ENCODE data around the gene BCL2L1.

The BCL2L1 gene

DNA sequence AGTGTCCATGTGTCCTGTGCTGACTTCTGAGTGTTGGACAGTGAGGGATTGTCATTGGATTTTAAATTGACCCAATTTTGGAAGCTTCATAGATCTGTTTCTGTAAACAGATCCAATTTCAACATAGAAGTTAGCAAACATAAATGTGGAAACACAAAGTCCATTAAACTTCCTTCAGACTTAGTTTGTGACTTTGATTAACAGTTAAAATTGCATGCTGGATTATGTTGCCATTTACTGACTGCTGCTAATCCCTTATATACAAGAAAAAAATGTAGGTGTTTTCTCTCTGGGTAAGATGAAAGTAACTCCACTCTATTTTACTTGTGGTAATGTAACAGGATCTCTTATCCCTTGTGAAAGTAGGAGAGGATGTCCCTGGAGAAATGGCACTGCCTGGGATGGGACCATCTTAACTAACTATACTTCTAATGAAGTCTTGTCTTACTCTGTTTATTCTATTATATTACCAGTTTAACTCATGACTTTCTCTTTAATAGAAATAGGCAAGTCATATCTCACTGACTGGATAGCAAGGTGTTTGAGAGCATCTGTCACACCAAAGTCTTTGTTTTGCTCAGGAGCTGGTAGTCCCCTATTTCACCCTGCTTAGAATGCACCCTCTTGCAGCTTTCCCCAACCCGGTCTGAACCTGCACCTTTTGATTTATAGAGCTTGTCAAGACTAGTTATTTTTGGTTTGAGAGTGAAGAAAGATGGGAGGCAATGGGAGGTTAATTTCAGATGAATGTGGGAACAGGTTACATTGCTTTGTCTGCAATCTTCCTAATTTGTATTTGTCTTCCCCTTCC is 23.6 kb upstream of the BCL2L1 start:
- Mint-ChIP-seq H3K36me3 (ENCODE audit: low read depth) (peaks cover 46% of the 10 kb centered on the region), H3K27ac (no peak overlapping the region), H3K27me3 (no peaks in the 10 kb centered on the region), H3K4me3 (no peak overlapping the region), H3K4me1 (peaks cover 2% of the 10 kb centered on the region), H3K9me3 (no peaks in the 10 kb centered on the region)
- ATAC-seq (no peak), DNase-seq (no peak)

DNA sequence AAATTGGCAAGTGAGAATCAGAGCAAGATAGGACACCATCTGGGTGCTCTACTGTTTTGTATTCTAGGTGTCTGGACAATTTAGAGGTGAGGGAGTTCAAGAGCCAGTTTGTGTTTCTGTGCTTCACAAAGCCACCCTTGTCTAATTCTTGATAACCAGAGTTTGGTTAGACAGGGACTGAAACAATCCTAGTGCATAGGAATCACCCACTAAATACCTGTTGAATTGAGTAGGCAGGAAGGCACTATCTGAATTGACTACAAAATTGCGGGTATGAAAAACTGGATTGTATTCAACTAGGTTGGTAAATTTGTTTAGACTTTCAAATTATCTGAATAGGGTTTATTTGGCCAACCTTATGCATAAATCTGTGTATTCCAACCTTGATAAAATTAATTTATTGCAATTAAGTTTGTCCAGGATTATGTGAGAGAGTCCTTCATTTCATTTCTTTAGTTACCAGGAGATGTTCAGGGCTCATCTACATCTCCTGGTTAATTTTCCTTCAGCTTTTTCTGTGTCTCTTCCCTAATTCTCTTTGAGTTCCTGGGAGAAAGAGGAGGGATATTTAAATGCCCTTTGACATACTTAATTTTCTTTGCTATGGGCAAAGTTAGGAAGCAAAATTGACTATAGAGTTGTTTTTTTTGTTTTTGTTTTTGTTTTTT is 18.1 kb upstream of the BCL2L1 start:
- DNase-seq (no peak), ATAC-seq (no peak)
- no peaks in the 10 kb centered on the region for H3K9me3 Mint-ChIP-seq
- H3K36me3 Mint-ChIP-seq (ENCODE audit: low read depth): peaks cover 23% of the 10 kb centered on the region
- H3K27ac Mint-ChIP-seq: no peak overlapping the region
- H3K4me1 Mint-ChIP-seq: peaks cover 2% of the 10 kb centered on the region
- no peak overlapping the region for H3K4me3 Mint-ChIP-seq
- no peaks in the 10 kb centered on the region for H3K27me3 Mint-ChIP-seq

DNA sequence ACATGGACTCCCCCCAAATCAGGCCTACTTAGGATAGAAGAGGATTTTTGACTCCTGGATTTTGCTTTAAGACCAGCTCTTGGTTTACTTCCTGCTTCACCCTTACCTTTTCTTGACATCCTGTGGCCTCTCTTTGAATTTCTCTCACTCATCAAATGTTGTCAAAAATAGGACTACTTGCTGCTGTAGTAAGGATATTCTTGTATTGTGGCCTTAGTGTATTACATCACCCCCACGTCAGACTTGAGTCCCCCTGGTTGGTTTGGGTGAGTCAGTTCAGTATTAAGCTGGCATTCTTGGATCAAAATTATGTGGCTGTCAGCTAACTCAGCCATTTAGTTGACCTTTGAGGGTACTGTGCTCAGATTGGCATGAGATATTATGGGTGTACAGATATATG is 17.5 kb upstream of the BCL2L1 start:
- Mint-ChIP-seq H3K4me3 (no peak overlapping the region), H3K27me3 (no peaks in the 10 kb centered on the region), H3K4me1 (peaks cover 2% of the 10 kb centered on the region), H3K27ac (no peak overlapping the region), H3K9me3 (no peaks in the 10 kb centered on the region), H3K36me3 (ENCODE audit: low read depth) (peaks cover 19% of the 10 kb centered on the region)
- ATAC-seq (peak; percentile 75), DNase-seq (peak; percentile 26)

DNA sequence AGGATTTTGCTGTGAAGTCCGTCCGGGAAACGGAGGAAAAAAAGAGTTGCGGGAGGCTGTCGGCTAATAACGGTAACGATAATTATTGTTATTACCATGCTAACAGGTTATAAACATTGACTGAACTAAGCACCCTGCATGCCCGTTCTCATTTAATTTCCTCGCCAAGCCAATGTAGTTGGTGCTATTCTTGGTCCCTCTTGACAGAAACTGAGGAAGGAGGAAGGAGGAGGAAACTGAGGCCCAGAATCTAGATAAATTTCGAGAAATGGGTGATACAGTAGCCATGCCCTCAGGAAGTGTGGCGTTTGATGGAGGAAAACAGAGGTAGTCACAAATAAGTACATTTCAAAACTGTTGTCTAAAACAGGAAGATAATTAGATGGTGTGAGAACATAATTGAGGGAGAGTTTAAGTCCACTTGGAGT is 16.9 kb upstream of the BCL2L1 start:
- no peak for DNase-seq
- Mint-ChIP-seq H3K27me3 (no peaks in the 10 kb centered on the region), H3K36me3 (ENCODE audit: low read depth) (peaks cover 12% of the 10 kb centered on the region), H3K4me3 (no peak overlapping the region), H3K4me1 (peaks cover 2% of the 10 kb centered on the region), H3K27ac (no peak overlapping the region), H3K9me3 (no peaks in the 10 kb centered on the region)
- ATAC-seq: no peak

DNA sequence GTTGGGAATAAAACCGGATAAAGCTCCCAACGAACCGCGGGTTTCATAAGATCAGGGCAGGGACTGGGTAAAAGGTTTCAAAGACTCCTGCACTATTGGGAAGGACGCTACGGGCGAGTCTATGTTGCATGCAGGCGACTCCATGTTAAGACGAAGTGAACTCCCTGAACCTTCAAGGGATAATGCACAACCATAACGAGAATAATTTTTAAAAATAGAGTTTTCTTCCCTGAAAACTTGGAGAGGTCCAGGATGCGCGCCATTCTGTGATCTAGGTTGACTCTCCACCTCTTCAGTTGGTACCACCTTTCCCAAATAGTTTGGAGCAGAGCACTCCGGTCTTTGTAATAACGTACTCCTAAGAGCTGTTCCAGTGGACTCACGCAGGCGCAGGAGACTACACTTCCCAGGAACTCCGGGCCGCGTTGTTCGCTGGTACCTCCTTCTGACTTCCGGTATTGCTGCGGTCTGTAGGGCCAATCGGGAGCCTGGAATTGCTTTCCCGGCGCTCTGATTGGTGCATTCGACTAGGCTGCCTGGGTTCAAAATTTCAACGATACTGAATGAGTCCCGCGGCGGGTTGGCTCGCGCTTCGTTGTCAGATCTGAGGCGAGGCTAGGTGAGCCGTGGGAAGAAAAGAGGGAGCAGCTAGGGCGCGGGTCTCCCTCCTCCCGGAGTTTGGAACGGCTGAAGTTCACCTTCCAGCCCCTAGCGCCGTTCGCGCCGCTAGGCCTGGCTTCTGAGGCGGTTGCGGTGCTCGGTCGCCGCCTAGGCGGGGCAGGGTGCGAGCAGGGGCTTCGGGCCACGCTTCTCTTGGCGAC is 16.3 kb upstream of the BCL2L1 start, which contains the start of gene TPX2:
TPX2 (plus strand) TSS at position 562 of the 821 bp plus-strand sequence. CDS start 18,187 bp downstream, outside the sequence.
- peak; percentile 85 for DNase-seq
- ATAC-seq: peak; percentile 97
- Mint-ChIP-seq H3K4me1 (peaks cover 2% of the 10 kb centered on the region), H3K27ac (no peak within 1 kb of the TSS), H3K36me3 (ENCODE audit: low read depth) (peaks cover 10% of the 10 kb centered on the region), H3K9me3 (no peaks in the 10 kb centered on the region), H3K4me3 (no peak within 1 kb of the TSS), H3K27me3 (no peaks in the 10 kb centered on the region)

DNA sequence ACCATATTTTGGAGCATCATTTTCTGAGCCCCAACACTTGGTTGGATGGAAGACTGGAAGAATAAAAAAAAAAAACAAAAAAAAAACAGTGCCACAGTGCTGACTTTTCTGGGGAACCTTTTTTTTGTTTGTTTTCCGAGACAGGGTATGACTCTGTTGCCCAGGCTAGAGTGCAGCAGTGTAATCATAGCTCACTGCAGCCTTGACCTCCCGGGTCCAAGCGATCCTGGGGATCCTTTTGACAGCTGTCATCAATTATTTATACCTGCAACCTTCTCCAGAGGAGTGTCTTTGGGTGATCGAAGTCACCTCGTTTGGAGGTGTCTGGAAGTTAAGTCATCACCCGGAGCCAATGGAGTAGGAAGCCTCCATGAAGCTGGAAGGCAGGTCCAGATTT is 8.7 kb upstream of the BCL2L1 start:
- DNase-seq (no peak), ATAC-seq (no peak)
- H3K36me3 Mint-ChIP-seq (ENCODE audit: low read depth): no peaks in the 10 kb centered on the region
- no peak overlapping the region for H3K4me3 Mint-ChIP-seq
- no peak overlapping the region for H3K27ac Mint-ChIP-seq
- no peaks in the 10 kb centered on the region for H3K9me3 Mint-ChIP-seq
- peaks cover 7% of the 10 kb centered on the region for H3K4me1 Mint-ChIP-seq
- H3K27me3 Mint-ChIP-seq: no peaks in the 10 kb centered on the region

DNA sequence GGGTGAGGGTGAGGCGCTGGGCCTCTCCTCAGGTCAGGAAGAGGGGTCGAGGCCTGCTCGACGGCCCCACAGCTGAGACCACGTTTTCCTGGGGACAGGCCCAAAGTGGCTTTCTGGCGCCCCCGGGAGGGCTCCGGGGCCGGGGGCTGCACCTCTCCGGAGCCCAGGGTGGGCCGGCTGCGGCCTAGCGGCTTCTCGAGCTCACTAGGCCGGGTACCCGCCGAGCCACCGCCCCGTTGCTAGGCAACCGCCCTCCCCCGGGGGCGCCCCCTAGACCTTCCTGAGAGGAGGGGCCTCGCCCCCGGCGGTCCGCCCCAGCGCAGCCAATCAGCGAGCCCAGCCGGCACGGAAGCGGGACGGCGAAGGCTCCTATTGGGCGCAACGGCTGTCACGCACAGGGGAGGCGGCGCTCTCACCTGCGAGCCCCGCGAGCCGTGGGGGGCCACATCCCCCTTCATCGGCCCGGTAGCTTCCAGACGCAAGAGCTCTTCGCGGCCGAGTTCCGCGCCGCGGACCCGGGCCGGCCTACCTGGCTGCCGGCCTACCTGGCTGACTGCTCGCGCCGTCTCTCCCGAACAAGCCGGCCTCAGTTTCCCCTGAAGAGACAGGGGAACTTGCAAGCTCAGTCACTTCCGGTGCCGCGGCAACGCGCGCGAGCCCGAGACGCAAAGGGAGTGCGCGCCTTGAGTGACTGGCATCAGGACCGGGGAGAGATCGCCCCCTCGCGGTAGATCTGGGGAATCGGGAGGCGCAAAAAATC is 831 bp upstream of the BCL2L1 start:
- peak; percentile 99 for DNase-seq
- Mint-ChIP-seq H3K27me3 (no peaks in the 10 kb centered on the region), H3K36me3 (ENCODE audit: low read depth) (peaks cover 39% of the 10 kb centered on the region), H3K4me3 (peak overlapping the region; percentile 99), H3K27ac (peak overlapping the region; percentile 94), H3K9me3 (no peaks in the 10 kb centered on the region), H3K4me1 (peaks cover 22% of the 10 kb centered on the region)
- ATAC-seq: peak; percentile 86

DNA sequence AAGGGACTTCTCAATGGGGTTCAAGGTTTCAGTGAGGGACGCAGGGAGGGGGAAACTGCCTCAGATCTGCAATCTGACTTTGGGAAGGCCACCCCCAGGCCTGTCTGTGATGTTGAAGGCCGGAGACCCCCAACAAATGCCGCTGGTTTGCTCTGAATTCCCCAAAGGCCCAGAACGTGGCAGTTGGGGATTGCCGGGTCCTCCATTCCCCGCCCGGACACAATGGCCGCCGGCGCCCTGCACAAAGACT is 326 bp upstream of the BCL2L1 start:
- ATAC-seq (no peak), DNase-seq (no peak)
- H3K27ac Mint-ChIP-seq: peak overlapping the region; percentile 94
- no peaks in the 10 kb centered on the region for H3K27me3 Mint-ChIP-seq
- peak overlapping the region; percentile 99 for H3K4me3 Mint-ChIP-seq
- no peaks in the 10 kb centered on the region for H3K9me3 Mint-ChIP-seq
- H3K36me3 Mint-ChIP-seq (ENCODE audit: low read depth): peaks cover 43% of the 10 kb centered on the region
- peaks cover 22% of the 10 kb centered on the region for H3K4me1 Mint-ChIP-seq

DNA sequence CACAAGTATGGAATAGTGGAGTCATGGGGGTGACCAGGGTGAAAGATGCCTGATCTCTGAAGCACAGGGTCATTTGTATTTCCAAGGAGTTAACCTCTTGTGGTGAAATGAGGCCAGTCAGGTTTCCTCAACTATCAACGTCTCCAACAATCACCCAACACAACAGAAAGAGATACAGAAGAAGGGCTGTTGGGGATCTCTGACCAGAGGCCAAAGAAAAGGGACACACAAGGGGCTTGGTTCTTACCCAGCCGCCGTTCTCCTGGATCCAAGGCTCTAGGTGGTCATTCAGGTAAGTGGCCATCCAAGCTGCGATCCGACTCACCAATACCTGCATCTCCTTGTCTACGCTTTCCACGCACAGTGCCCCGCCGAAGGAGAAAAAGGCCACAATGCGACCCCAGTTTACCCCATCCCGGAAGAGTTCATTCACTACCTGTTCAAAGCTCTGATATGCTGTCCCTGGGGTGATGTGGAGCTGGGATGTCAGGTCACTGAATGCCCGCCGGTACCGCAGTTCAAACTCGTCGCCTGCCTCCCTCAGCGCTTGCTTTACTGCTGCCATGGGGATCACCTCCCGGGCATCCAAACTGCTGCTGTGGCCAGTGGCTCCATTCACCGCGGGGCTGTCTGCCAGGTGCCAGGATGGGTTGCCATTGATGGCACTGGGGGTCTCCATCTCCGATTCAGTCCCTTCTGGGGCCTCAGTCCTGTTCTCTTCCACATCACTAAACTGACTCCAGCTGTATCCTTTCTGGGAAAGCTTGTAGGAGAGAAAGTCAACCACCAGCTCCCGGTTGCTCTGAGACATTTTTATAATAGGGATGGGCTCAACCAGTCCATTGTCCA is 1.0 kb downstream of the BCL2L1 start:
- no peak for ATAC-seq
- peak; percentile 44 for DNase-seq
- H3K36me3 Mint-ChIP-seq (ENCODE audit: low read depth): peaks cover 57% of the 10 kb centered on the region

DNA sequence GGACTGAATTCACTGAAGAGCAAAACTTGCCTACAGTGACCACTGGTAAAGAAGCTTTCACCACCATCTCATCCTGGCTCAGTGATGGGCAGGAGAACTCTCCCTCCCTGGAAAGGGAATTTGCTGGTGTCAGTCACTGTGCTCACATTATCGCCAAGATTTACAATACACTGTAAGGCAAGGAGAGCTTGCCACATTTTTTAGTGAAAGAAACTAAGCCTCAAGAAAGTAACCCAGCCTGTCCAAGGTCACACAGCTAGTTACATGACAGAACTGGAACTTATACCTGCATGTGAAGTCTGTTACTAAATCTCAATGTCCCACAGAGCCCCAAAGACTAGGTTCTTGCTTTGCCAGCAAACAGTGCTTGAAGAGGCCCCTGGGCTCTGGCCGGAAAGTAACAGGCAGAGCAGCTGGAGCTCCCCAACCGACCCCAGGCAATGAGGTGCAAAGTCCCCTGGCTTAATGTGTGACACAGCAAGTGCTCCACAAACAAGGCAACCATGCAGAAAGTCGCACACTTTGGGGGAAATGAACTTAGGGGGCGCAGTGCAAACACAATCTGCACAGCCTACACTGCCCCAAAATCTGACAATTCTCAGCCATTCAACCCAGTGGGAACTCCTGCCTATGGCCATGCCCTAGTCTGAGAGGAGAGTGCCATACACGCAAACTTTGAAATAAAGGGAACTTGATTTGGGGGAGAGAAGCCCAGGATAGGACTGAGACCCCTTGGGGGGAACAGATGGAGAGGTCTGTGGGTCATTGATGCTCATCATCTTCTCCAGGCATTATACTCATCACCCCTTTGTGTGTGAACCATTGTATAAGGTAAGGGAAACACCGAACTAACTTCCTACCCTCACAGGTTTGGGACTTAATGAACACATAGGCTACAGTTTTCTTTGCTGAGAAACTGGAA is 1.9 kb downstream of the BCL2L1 start:
- H3K4me1 Mint-ChIP-seq: peaks cover 36% of the 10 kb centered on the region
- ATAC-seq (no peak), DNase-seq (peak; percentile 23)
- H3K36me3 Mint-ChIP-seq (ENCODE audit: low read depth): peaks cover 65% of the 10 kb centered on the region
- peak overlapping the region; percentile 99 for H3K4me3 Mint-ChIP-seq
- H3K9me3 Mint-ChIP-seq: no peaks in the 10 kb centered on the region
- peak overlapping the region; percentile 94 for H3K27ac Mint-ChIP-seq
- no peaks in the 10 kb centered on the region for H3K27me3 Mint-ChIP-seq

More for the DNA sequence above, 1.0 kb downstream of the BCL2L1 start:
- Mint-ChIP-seq H3K4me1 (peaks cover 27% of the 10 kb centered on the region), H3K27me3 (no peaks in the 10 kb centered on the region), H3K9me3 (no peaks in the 10 kb centered on the region), H3K27ac (peak overlapping the region; percentile 94), H3K4me3 (peak overlapping the region; percentile 99)

DNA sequence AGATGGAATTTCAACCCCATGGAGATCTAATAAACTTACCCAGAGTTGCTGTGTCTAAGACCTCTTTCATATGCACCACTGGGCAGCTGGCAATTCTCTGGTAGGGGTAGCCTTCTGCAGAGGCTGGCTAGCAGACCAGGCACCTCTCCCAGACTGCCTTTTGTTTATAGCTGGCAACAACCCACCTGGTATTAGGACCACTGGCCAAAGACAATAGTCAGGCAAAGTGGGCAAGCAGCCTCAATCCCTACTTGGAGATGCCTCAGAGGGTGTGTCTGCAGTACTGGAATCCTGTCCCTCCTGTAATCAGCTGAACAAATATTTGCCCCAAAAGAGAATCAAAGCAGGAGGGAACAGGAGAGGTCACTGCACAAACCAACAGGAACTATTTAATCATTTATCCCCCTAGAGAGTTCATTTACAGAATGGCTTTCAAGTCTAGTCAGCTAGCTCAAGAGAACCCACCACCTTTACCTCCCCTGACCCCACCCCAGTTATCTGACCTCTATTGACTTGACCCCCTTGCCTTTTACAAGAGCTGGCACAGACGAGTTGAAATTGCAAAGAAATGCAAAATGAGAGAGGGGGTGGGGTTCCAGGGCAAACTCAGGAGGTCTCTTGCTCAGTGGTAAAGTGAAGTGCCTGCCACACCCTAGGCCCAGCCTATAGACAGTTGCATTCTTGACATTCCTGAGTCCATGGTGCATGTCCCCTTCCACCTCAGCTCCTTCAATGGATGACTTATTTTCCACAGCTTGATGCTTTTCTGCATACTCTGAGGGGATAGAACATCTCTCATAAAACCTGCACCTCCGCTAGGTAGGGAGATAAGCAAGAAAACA is 2.8 kb downstream of the BCL2L1 start:
- peaks cover 44% of the 10 kb centered on the region for H3K4me1 Mint-ChIP-seq
- H3K27me3 Mint-ChIP-seq: no peaks in the 10 kb centered on the region
- ATAC-seq: no peak
- no peaks in the 10 kb centered on the region for H3K9me3 Mint-ChIP-seq
- peaks cover 74% of the 10 kb centered on the region for H3K36me3 Mint-ChIP-seq (ENCODE audit: low read depth)
- DNase-seq: no peak
- peak overlapping the region; percentile 94 for H3K27ac Mint-ChIP-seq
- H3K4me3 Mint-ChIP-seq: peak overlapping the region; percentile 99

DNA sequence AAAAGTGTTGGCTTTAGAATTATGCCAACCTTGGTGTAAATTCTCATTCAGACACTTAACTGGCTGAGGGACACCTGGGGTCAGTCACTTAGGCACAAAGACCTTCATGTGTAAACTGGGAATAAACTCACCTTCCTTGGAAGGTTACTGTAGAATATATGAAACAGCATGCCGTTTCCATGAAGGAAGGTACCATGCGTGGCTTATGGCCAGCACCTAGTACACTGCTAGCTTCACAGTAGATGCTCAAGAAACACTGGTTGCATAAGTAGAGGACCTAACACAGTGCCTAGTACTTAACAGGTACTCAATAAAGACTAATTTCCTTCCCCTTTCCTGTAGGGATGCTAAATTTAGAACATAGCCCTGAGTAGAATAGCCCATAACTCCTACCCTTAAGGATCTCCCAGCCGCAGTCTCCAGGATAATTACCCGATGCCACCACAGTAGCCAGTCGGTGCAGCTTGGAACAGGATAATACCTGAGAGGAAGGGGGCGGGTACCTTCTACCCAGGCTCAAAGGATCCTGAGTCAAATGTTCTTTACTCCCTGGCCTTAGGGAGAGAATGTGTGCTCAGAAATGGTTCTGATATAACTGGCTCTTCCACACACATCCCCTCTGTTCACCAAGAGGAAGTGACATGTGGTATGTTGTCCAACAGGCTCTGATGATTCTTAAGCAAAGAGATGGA is 3.6 kb downstream of the BCL2L1 start:
- Mint-ChIP-seq H3K9me3 (no peaks in the 10 kb centered on the region), H3K27ac (peak overlapping the region; percentile 94), H3K4me3 (peak overlapping the region; percentile 99), H3K36me3 (ENCODE audit: low read depth) (peaks cover 82% of the 10 kb centered on the region), H3K4me1 (peaks cover 51% of the 10 kb centered on the region), H3K27me3 (no peaks in the 10 kb centered on the region)
- DNase-seq (no peak), ATAC-seq (no peak)
